ENCODE data around the gene GCGR.

DNA sequence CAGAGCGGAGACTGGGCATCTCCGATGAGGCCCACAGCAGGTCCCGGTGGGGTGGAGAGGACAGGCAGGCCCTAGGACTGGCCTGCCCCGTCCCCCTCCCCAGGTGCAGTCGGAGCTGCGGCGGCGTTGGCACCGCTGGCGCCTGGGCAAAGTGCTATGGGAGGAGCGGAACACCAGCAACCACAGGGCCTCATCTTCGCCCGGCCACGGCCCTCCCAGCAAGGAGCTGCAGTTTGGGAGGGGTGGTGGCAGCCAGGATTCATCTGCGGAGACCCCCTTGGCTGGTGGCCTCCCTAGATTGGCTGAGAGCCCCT is 9.4 kb downstream of the GCGR start:
- TF ChIP-seq CTCF (IDR thresholded peaks at IDR 0.05) (no peak), POLR2AphosphoS5 (IDR thresholded peaks at IDR 0.05) (no peak), POLR2A (IDR thresholded peaks at IDR 0.05) (no peak), EP300 (IDR thresholded peaks at IDR 0.05) (no peak)
